ENCODE results near the gene DSE.

The DSE gene

GRCh38 chr6:116413357-116413756 lies 42.6 kb downstream of the DSE start:
- no peak for DNase-seq (ENCODE audit: low read depth)

GRCh38 chr6:116417661-116418060 lies 46.9 kb downstream of the DSE start:
- DNase-seq (ENCODE audit: low read depth) = no peak

DNA sequence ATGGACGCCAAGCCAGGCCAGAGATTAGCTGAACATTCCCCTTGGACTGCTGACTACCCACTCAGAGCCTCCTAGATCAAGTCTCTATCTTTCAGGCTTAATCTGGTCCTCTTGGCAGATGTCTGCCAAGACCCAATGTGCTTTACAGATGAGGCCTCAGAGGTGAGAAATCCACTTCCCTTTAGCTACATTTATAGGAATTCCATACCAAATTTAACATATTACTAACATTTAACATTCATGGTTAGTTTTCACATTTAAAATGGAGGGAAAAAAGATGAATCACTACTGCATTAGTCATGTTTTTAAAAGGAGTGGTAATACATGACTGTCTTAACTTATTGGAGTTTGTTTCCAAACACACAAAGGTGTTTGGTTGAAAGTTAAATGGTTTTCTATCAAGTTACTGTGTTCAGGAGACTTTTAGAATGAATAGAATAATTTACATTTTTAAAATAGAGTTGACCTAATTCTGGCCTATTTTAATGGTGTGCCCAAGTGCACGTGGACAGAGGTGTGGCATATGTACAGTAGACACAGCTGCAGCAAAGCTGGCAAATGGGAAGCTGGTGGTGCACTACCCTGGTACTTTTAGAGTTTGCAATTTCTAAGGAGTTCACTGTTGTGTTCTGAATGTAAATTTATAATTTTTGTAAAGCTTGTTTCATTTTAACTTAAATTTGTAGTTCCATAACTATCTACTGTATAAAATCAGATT lies 48.5 kb downstream of the DSE start:
- no peak for DNase-seq (ENCODE audit: low read depth)

GRCh38 chr6:116420341-116420740 lies 49.6 kb downstream of the DSE start:
- DNase-seq (ENCODE audit: low read depth) = no peak

GRCh38 chr6:116422238-116422637 lies 51.5 kb downstream of the DSE start:
- no peak for DNase-seq (ENCODE audit: low read depth)

DNA sequence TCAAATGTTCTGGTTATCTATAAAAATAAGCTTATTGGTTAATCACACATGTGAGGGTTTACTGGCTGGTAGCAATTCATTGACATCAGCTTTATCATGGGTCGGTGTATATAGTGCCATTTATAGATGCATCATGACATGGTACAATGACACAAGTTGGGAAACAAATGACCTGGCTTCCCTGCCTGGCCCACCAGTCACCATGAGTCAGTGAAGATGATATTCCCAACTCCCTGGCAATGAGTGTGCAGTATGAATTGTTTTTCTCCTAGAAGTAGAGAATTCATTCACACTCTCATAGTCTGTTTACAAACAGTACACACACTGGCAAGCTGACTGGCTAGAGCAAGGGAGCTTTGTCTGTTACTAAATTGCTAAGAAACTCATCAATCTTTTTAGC lies 53.3 kb downstream of the DSE start:
- DNase-seq (ENCODE audit: low read depth) = peak; percentile 41

- DNase-seq (ENCODE audit: low read depth) = no peak
Measured at GRCh38 chr6:116426551-116426950, 55.8 kb downstream of the DSE start.

GRCh38 chr6:116429111-116429510 lies 58.4 kb downstream of the DSE start:
- DNase-seq (ENCODE audit: low read depth) = no peak

DNA sequence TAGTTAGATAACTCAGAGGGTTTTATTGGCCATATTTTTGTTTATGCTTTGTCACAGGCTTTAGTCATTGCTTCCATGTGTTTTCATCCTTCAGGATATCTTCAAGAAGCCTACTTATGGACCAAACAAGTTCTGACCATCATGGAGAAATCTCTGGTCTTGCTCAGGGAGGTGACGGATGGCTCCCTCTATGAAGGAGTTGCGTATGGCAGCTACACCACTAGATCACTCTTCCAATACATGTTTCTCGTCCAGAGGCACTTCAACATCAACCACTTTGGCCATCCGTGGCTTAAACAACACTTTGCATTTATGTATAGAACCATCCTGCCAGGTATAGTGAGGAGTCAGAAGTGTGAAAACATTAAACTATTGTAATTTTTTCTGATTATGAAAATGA lies 60.1 kb downstream of the DSE start:
- no peak for DNase-seq (ENCODE audit: low read depth)

- no peak for DNase-seq (ENCODE audit: low read depth)
Measured at GRCh38 chr6:116431964-116432595, 61.3 kb downstream of the DSE start.

DNA sequence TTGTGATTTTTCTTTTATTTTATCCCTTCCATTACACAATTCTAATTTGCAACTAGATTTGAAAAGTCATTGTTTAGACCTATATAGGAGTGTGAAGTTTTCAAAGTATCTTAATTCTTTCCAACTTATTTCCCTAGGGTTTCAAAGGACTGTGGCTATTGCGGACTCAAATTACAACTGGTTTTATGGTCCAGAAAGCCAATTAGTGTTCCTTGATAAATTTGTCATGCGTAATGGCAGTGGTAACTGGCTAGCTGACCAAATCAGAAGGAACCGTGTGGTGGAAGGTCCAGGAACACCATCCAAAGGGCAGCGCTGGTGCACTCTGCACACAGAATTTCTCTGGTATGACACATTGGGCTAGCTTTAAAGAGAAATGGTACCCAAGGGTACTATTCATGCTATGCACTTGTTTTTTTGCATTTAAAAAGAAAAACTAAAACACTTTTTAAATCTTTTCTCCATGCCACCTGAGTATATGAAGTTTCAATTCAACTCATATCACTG lies 62.5 kb downstream of the DSE start:
- no peak for DNase-seq (ENCODE audit: low read depth)

DNA sequence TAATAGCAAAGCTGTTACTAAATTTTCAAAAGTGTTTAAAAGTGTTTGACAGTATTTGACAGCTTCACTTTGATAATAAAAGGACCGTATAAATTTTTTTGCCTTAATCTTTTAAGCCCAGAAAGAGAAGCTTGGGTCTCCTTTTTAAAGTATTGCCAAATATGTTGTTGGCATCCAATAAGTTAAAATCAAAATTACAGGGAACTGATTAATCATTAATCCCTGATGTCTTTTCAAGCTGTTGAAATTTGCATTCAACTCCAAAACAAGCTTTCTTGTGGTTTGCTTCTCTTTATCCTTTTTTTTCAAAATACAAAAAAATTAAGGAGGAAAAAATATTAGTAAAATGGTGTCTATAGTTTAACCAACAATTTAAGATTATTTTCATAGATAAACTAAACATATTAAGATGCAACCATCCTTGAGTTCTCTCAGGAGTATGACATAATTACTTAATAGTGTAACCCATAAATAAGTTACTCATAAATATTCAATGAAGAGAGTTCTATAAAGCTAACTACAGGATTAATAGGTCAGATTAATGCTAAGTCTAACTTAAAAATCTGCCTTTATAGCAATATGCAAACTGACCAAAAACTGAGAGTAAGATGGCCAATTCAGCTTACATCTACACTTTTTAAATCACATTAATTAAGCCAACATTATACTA lies 63.4 kb downstream of the DSE start:
- no peak for DNase-seq (ENCODE audit: low read depth)

GRCh38 chr6:116436586-116436985 lies 65.8 kb downstream of the DSE start:
- no peak for DNase-seq (ENCODE audit: low read depth)

GRCh38 chr6:116437656-116438055 lies 66.9 kb downstream of the DSE start:
- DNase-seq (ENCODE audit: low read depth) = no peak

DNA sequence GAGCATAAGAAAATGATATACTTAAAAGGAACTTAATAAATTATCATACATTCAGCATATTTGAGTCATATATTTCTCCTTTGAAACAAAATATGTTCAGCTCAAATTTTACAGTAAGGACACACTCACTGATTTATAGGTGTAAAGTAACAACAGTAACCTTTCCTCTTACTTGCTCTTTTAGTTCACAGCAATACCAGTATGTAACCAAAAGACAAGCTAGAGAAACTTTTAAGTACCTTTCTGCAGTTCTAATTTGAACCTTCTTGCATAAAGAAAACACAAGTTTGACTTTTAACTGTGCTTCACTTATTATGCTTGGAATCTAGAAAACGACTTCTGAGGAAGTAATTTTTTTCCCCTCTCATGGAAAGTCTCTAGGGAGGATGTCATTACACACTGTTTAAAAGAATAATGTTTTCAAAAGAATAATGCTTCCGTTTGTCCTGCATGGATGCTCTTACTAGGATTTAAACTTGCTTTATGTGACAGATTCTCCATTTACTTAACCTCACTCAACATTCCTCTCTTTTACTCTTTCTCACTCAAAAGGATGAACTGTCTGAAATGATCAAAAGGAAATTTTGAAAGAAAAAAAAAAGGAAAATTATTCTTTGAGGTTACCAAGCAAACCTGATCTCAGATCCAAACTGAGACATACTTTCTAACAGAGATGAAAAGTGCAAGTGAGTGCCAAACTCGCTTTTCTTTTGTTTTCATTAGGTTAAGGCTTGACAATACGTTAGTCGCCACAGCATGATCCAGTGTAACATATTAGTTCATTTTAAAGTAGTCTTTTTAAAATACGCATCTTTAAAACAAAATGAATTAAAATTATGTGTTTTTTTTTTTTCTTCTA lies 68.1 kb downstream of the DSE start:
- no peak for DNase-seq (ENCODE audit: low read depth)

DNA sequence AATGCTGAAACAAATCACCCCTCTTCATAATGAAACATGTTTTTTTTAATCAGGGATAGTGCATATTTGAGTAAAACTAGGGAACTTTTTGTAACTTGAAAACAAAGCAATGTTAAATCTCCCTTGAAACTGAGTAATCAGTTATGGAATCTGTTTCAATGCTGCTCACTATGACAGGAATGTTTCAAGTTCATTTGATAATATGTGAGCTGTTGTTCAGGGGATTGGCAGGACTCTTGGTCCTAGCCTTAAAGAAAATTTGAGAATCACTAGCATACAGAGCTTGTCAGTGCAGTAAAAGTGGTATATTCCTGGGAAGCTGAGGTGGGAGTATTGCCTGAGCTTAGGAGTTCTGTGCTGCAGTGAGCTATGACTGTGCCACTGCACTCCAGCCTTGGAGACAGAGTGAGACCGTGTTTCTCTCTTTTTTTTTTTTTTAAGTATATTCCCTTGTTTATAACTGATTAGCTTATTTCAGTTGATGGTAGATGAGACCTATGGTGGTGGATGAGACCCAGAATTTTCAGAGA lies 68.8 kb downstream of the DSE start:
- DNase-seq (ENCODE audit: low read depth) = peak; percentile 82

DNA sequence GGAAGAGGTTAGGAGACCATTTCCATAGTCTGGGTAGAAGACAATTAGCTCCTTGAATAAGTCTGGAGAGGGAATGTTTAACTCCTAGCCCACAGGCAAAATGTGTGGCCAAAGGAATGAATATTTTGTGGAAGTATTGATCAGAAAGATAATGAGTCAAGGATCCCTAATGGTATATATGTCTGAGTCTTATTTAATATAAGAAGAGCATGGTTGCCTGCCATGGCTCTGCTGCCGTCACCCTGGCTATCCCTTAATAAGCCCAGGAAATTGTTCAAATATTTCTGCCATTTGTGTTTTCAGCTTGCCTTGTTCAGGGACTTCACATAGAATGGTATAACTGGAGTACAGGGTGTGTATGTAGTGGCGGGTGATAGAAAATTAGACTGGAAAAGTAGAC lies 72.4 kb downstream of the DSE start:
- DNase-seq (ENCODE audit: low read depth) = no peak

- DNase-seq (ENCODE audit: low read depth) = peak; percentile 62
Measured at GRCh38 chr6:116444092-116444491, 73.3 kb downstream of the DSE start.

DNA sequence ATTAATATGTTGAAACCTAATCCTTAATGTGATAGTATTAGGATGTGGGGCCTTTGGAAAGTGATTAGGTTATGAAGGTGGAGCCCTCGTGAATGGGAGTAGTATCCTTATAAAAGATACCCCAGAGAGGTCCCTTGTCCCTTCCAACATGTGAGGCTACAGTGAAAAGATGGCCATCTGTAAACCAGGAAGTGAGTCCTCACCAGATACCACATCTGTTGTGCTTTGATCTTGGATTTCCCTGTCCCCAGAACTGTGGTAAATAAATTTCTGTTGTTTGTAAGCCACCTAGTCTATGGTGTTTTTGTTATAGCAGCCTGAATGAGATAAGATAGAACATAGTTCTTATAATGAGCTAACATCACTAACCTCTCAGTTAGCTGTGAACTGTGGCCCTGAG lies 73.8 kb downstream of the DSE start:
- no peak for DNase-seq (ENCODE audit: low read depth)

DNA sequence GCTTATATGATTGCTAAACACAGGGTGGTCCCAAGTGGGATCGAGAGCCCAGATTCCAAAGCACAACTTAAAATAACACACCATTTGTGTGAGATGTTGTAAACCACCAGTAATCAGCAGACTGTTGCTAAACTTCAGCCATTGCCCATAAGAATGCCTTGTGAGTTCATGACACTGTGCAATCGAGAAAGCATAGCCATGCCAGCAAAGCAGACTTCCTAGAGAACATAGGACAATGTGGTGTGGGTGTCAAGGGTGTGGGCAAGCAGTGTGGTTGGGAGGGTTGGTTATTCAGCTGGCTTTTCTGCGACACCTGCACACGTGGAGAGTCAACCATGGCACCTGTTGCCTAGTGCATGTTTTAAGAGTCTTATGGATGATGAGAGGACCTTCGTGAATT lies 74.4 kb downstream of the DSE start:
- DNase-seq (ENCODE audit: low read depth) = no peak

DNA sequence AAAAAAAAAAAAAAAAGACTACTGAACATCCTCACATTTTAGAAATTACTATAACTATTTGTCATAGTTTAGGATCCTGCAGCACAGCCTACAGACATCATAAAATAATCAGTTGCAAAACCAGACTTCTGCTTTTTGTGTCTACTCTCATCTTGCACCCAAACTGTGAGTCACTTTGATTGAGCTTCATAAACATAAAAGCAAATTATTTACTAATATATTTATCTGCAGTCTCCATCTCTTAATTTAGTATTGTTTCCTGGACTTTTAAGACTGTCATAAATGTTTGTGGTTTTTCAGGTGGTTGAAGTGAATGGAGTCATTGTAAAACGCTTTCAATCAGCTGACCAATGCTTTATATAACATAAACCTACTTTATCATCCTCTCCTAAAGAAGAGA lies 75.7 kb downstream of the DSE start:
- DNase-seq (ENCODE audit: low read depth) = peak; percentile 47

DNA sequence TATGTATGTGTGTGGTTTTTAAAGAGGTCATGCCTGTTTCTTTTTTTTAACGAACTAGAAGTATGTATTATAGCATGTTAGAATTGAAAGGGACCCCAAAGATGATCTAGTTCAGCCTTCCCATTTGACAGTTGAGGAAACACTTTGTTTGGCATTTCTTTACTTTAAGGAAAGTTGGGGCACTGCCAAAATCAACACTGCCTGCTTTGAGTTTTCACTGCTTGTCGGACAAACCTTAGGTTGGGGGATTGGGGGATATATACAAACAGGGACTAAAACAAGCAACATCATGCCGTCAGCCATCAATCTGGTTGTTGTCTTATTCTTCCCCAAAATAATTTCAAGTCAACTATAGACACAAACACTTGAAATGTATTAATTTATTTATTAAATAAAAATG lies 76.3 kb downstream of the DSE start:
- DNase-seq (ENCODE audit: low read depth) = peak; percentile 52
